Measurements from ENCODE around the gene UNC5CL.

The UNC5CL gene

DNA sequence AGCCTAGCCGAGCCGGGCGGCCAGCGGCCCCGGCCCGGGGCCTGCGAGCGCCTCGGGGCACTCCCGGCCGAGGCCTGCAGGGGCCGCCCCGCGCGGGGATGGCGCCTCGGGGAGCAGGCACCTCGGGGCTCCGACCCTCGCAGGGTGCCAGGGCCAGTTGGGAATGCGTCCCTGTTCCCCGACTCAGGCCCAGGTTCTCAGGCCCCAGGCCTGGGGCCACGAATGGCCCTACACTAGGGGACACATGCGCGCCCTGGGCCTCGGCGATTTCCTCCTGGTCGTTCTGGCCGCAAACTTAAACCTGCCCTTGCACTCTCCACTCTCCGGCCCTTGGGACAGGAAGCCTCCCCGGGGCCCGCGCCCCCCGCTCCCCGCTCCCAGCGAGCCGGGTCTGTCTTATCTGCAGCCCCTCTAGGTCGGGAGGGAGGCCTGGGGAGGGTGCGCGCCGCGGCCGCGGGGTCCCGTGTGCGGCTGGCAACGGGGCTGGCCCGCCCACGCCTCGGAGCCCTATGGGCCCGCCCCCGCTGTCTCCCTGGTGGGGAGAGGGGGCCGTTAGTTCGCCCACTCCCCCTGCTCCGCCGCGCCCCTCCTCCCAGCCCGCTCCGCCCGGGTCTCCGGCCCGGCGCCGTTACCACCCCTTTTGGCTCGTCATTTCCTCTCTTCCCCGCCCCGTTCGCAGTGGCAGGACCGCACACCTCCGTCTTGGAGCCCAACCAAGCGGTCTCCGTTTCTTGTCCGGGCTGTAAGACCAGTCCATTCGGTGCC lies 34.4 kb upstream of the UNC5CL start:
- peaks cover 10% of the 10 kb centered on the region for H3K36me3 ChIP-seq (ENCODE audit: insufficient read depth, low read length)
- H2AFZ ChIP-seq (ENCODE audit: low read depth, low read length), result peak overlapping the region; percentile 17
- peak overlapping the region; percentile 93 for H3K4me3 ChIP-seq (ENCODE audit: low read length)
- H3K9me3 ChIP-seq (ENCODE audit: low read length), result no peaks in the 10 kb centered on the region
- H3K4me1 ChIP-seq (ENCODE audit: insufficient read depth, low read length), result peaks cover 29% of the 10 kb centered on the region
- no peaks in the 10 kb centered on the region for H3K27me3 ChIP-seq (ENCODE audit: insufficient read depth, low read length)

DNA sequence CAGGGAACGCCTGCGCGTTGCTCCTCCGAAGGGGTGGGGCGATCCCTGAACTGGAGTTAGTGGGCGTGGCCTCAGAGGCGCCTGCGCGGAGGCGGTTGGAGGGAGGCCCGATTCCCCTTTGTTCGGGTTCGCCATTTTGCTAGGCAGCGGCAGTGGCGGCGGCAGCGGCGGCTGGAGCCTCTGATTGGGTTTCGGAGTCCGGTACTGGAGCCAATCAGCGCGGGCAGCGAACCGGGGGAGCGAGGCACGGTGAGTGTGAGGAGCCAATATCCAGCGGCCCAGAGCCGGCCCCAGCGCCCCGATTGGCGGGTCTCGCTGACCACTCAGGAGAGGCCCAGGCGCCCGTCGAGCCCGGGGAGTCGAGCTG lies 33.8 kb upstream of the UNC5CL start, which contains the start of gene NFYA:
Gene NFYA, plus strand, starts transcription at position 139 of the 367 bp plus-strand sequence. CDS start 6,116 bp downstream, outside the sequence.
- peak within 1 kb of the TSS; percentile 66 for H2AFZ ChIP-seq (ENCODE audit: low read depth, low read length)
- no peaks in the 10 kb centered on the region for H3K27me3 ChIP-seq (ENCODE audit: insufficient read depth, low read length)
- H3K4me1 ChIP-seq (ENCODE audit: insufficient read depth, low read length), result peaks cover 29% of the 10 kb centered on the region
- no peaks in the 10 kb centered on the region for H3K9me3 ChIP-seq (ENCODE audit: low read length)
- peak within 1 kb of the TSS; percentile 93 for H3K4me3 ChIP-seq (ENCODE audit: low read length)
- peaks cover 16% of the 10 kb centered on the region for H3K36me3 ChIP-seq (ENCODE audit: insufficient read depth, low read length)

DNA sequence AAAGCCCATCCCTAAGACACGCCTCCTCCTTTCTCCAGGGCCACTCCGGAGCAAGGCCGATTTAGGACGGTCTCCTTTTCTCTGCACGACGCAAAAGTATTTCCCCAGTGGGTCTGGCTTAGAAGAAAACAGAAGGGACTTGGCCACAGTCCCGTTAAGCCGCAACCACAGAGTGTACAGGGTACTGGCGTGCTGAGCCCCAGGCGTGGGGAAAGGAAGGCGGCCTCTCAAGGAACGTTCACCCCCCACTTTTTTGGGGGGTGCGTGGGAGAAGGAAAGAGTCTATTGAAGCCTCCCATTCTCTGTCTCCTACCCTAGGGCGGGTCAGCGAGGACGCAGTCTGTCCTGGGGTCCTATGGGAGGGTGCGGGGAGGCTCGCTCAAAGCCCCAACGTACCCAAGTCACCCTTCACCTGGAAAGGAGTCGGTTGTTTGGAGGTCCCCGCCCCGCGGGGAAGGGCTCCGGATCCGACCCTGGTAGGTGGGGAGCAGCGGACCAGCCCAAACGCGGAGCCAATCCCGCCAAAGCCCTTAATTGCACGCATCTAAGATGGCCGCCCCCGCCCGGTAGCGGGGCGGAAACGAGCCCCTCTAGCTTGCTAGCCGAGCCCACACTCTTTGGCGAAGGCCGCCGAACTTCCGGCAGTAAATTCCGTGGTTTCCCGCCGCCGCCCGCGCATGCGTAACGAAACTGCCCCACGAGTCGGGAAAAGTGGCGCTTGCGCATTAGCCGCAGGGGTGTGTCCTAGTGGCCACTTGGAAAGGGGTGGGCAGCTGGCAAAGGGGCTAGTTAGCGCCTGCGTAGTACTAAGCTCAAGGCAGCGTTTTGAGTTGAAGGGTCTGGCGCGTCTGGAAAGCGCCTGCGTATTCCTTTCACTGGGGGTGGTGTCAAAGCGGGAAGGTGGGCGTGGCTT lies 33.2 kb upstream of the UNC5CL start, which contains the start of gene OARD1:
Gene OARD1, minus strand, starts transcription at position 434 of the 913 bp plus-strand sequence. CDS start 722 bp downstream, outside the sequence.
- peaks cover 29% of the 10 kb centered on the region for H3K4me1 ChIP-seq (ENCODE audit: insufficient read depth, low read length)
- H3K9me3 ChIP-seq (ENCODE audit: low read length), result no peaks in the 10 kb centered on the region
- H3K36me3 ChIP-seq (ENCODE audit: insufficient read depth, low read length), result peaks cover 16% of the 10 kb centered on the region
- H2AFZ ChIP-seq (ENCODE audit: low read depth, low read length), result peak within 1 kb of the TSS; percentile 66
- H3K27me3 ChIP-seq (ENCODE audit: insufficient read depth, low read length), result no peaks in the 10 kb centered on the region
- peak within 1 kb of the TSS; percentile 93 for H3K4me3 ChIP-seq (ENCODE audit: low read length)

DNA sequence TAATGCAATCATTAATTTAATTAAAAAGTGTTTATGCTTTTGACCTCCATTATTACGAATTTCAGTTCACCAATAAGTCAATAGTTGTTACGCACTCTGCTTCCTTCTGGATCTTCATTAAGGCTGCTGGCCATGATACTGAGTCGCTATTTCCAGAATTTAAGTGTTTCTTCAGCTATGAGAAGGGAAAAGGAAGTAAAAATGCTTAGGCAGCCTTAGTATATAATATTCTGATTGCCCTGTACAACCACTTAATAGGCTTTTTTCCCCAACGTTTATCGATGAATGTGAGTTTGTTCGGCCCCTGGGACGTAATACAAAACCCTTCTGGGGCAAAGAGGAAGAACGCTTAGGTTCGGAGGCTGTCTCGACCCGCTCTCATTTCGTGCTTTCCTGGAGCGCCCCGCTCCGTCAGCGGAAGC lies 32.5 kb upstream of the UNC5CL start:
- Histone ChIP-seq H3K27me3 (ENCODE audit: insufficient read depth, low read length) (no peaks in the 10 kb centered on the region), H3K4me1 (ENCODE audit: insufficient read depth, low read length) (peaks cover 29% of the 10 kb centered on the region), H3K36me3 (ENCODE audit: insufficient read depth, low read length) (peaks cover 16% of the 10 kb centered on the region), H2AFZ (ENCODE audit: low read depth, low read length) (peak overlapping the region; percentile 66), H3K4me3 (ENCODE audit: low read length) (peak overlapping the region; percentile 93), H3K9me3 (ENCODE audit: low read length) (no peaks in the 10 kb centered on the region)

DNA sequence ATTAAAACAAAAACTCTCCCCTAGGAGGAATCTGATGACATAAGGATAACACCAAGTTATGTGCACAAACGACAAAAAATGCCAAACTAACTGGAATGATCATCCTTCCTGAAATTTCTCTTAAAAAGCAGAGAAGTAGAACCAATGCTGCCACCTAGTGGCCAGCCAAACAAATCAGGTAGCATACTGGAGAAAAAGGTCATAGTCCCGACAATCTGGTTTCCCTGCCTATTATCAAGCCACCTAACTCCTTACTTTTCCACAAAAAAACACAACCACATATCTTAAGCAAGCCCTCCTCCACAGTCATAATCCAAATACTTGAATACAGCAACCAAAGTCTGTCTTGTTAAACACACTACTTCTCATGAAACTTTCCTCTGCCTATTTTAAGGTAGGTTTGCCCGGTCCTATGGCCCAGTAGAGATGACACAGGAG lies 27.9 kb upstream of the UNC5CL start:
- H3K27me3 ChIP-seq (ENCODE audit: insufficient read depth, low read length), result no peaks in the 10 kb centered on the region
- no peak overlapping the region for H3K4me3 ChIP-seq (ENCODE audit: low read length)
- H3K4me1 ChIP-seq (ENCODE audit: insufficient read depth, low read length), result peaks cover 8% of the 10 kb centered on the region
- H3K36me3 ChIP-seq (ENCODE audit: insufficient read depth, low read length), result peaks cover 40% of the 10 kb centered on the region
- no peak overlapping the region for H2AFZ ChIP-seq (ENCODE audit: low read depth, low read length)
- no peaks in the 10 kb centered on the region for H3K9me3 ChIP-seq (ENCODE audit: low read length)

DNA sequence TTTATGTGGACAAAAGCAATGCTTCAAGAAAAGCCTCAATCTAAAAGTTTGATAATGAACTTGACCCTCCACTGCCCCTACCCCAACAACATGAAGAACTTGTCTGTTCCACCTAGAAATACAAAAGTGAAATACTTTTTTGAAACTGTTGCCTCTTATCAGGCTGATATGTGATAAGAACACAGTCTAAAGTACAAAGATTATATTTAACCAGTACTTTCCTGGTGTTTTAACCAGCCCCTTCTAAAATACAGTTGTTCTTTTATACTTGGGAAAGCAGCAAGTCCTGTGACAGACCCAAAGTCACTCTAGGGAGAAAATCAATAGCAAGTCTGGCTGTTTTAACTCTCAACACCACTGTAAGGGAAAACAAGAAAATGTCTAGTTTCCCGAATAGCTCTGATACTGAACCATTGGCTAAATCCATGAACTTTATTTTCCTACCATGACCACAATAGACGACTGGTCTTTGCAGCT lies 26.6 kb upstream of the UNC5CL start:
- Histone ChIP-seq H3K4me3 (ENCODE audit: low read length) (no peak overlapping the region), H3K36me3 (ENCODE audit: insufficient read depth, low read length) (peaks cover 45% of the 10 kb centered on the region), H3K27me3 (ENCODE audit: insufficient read depth, low read length) (no peaks in the 10 kb centered on the region), H3K9me3 (ENCODE audit: low read length) (no peaks in the 10 kb centered on the region), H2AFZ (ENCODE audit: low read depth, low read length) (no peak overlapping the region), H3K4me1 (ENCODE audit: insufficient read depth, low read length) (peaks cover 2% of the 10 kb centered on the region)

DNA sequence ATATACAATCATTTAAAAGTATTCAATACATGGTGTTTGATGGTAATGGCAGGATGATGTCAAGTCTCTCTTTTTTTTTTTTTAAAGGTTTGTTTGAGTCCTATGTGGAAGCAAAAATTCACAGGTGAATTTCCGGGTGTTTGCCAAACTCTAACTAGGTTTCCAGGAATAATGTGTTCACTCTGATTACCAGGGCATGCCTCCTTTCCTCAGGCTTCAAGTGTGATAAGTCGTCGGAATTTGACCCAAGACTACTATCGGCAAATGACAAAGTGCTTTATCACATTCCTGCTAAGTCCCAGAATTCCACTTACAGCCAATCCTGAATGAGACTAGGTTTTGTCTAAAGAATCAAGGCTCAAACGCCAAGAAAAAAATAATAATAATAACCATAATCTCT lies 25.8 kb upstream of the UNC5CL start:
- Histone ChIP-seq H3K9me3 (ENCODE audit: low read length) (no peaks in the 10 kb centered on the region), H3K27me3 (ENCODE audit: insufficient read depth, low read length) (no peaks in the 10 kb centered on the region), H2AFZ (ENCODE audit: low read depth, low read length) (no peak overlapping the region), H3K36me3 (ENCODE audit: insufficient read depth, low read length) (peaks cover 45% of the 10 kb centered on the region), H3K4me3 (ENCODE audit: low read length) (no peak overlapping the region), H3K4me1 (ENCODE audit: insufficient read depth, low read length) (no peaks in the 10 kb centered on the region)

DNA sequence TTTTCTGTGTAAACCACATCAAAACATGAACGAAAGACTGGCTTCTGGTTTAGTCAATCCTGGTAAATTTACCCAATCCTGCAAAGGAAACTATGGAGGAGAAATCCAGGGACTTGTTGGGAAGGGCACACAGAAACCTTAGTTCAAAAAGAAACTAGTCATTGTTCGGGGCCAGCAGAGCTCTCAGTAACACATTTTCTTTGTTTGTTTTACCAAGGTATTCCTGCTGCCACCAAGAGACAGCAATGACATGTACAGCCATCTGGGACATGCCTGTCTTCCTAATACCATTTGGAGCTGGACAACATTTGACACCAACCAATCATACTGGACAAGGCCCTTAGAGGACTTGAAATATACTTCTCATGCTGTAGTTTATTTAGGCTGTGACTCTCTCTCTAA lies 24.9 kb upstream of the UNC5CL start:
- no peak overlapping the region for H2AFZ ChIP-seq (ENCODE audit: low read depth, low read length)
- no peaks in the 10 kb centered on the region for H3K4me1 ChIP-seq (ENCODE audit: insufficient read depth, low read length)
- peaks cover 39% of the 10 kb centered on the region for H3K36me3 ChIP-seq (ENCODE audit: insufficient read depth, low read length)
- H3K27me3 ChIP-seq (ENCODE audit: insufficient read depth, low read length), result no peaks in the 10 kb centered on the region
- H3K9me3 ChIP-seq (ENCODE audit: low read length), result no peaks in the 10 kb centered on the region
- H3K4me3 ChIP-seq (ENCODE audit: low read length), result no peak overlapping the region

DNA sequence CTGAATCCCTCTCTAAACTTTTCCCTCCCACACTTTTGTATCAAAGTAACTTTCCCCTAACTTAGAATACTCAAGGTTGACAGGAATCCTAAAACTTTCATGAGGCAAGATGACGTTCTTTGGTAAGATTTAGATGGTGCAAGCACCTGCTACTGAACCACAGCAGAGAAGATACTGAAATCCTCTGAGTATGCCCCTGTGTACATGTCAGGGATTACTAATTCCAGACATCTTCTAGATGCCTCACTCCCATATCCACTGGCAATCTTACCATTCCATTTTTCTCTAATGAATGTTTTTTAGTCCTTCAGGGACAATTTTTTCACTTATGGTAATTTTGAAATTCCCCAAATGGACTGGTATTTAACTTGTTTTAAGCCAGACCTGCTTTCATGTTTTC lies 23.0 kb upstream of the UNC5CL start:
- Histone ChIP-seq H2AFZ (ENCODE audit: low read depth, low read length) (no peak overlapping the region), H3K9me3 (ENCODE audit: low read length) (no peaks in the 10 kb centered on the region), H3K4me3 (ENCODE audit: low read length) (no peak overlapping the region), H3K36me3 (ENCODE audit: insufficient read depth, low read length) (peaks cover 29% of the 10 kb centered on the region), H3K4me1 (ENCODE audit: insufficient read depth, low read length) (no peaks in the 10 kb centered on the region), H3K27me3 (ENCODE audit: insufficient read depth, low read length) (no peaks in the 10 kb centered on the region)

DNA sequence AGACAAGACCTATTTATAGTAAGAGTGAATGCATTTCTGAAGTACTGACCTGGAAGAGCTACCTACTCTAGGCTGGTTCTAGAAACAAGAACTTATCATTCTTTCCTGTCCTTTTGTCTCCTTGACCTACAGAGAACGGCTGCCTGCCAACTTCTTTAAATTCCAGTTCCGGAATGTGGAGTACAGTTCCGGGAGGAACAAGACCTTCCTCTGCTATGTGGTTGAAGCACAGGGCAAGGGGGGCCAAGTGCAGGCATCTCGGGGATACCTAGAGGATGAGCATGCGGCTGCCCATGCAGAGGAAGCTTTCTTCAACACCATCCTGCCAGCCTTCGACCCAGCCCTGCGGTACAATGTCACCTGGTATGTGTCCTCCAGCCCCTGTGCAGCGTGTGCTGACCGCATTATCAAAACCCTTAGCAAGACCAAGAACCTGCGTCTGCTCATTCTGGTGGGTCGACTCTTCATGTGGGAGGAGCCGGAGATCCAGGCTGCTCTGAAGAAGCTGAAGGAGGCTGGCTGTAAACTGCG lies 22.2 kb upstream of the UNC5CL start:
- Histone ChIP-seq H3K27me3 (ENCODE audit: insufficient read depth, low read length) (no peaks in the 10 kb centered on the region), H3K9me3 (ENCODE audit: low read length) (no peaks in the 10 kb centered on the region), H3K4me1 (ENCODE audit: insufficient read depth, low read length) (no peaks in the 10 kb centered on the region), H3K36me3 (ENCODE audit: insufficient read depth, low read length) (peaks cover 26% of the 10 kb centered on the region), H2AFZ (ENCODE audit: low read depth, low read length) (no peak overlapping the region), H3K4me3 (ENCODE audit: low read length) (no peak overlapping the region)

DNA sequence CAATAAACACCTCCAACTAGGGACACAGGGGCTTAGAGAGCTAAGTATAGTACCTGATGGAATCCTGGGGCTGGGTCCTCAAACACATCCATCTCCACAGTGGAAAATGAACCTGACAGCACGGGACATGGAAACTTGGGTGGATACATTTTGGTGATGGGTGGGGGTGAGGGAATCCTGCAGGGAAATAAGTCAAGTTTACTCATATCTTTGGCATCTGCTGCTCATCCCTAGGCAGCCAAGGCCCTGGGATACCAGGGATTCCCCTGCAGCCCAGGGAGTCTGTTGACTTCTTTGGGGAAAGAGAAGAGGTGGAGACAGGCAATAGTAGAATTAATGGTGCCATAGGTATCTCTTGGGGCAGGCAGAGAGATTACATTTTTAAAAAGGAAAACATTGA lies 20.5 kb upstream of the UNC5CL start:
- Histone ChIP-seq H3K4me1 (ENCODE audit: insufficient read depth, low read length) (no peaks in the 10 kb centered on the region), H3K27me3 (ENCODE audit: insufficient read depth, low read length) (no peaks in the 10 kb centered on the region)

DNA sequence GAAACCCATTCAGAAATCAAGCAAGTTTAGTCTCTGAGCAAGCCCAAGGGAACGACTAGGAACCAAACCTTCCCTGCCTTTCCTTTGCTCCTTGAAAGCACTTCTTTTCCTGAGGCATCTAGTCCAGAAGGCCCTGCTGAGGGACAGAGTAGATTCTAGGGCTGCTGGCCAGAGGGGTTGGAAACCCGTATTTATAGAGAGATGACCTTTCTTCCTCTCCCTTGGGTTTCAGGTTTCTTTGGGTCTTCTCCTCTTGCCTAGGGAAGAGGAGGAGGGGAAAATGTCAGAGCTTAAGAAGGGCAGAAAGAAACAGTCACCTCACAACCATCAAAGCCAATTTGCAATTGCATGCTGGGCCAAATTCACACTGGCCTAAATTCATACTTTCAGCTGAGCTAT lies 19.8 kb upstream of the UNC5CL start:
- Histone ChIP-seq H3K4me3 (ENCODE audit: low read length) (no peak overlapping the region), H3K9me3 (ENCODE audit: low read length) (no peaks in the 10 kb centered on the region), H3K36me3 (ENCODE audit: insufficient read depth, low read length) (peaks cover 6% of the 10 kb centered on the region), H3K27me3 (ENCODE audit: insufficient read depth, low read length) (no peaks in the 10 kb centered on the region), H2AFZ (ENCODE audit: low read depth, low read length) (no peak overlapping the region), H3K4me1 (ENCODE audit: insufficient read depth, low read length) (no peaks in the 10 kb centered on the region)

More for the DNA sequence above, 20.5 kb upstream of the UNC5CL start:
- Histone ChIP-seq H3K4me3 (ENCODE audit: low read length) (no peak overlapping the region), H3K9me3 (ENCODE audit: low read length) (no peaks in the 10 kb centered on the region), H3K36me3 (ENCODE audit: insufficient read depth, low read length) (peaks cover 13% of the 10 kb centered on the region), H2AFZ (ENCODE audit: low read depth, low read length) (no peak overlapping the region)
